ENCODE results near the gene RSRC1.
A peak's percentile ranks its signal among the peaks of the same experiment; 100 is the strongest.
"Not testable (repeated sequence)": the region's sequence is repeated elsewhere in the genome, so short reads cannot be mapped to it uniquely, and the experiment has no call there.

The RSRC1 gene

GRCh38 chr3:158382479-158382878 lies 272.6 kb downstream of the RSRC1 start:
- Mint-ChIP-seq H3K27ac (no peak overlapping the region), H3K27me3 (no peaks in the 10 kb centered on the region), H3K4me1 (ENCODE audit: low read depth) (no peaks in the 10 kb centered on the region), H3K36me3 (peaks cover 17% of the 10 kb centered on the region), H3K9me3 (ENCODE audit: low read depth) (no peaks in the 10 kb centered on the region), H3K4me3 (no peak overlapping the region)

GRCh38 chr3:158384019-158384418 lies 274.1 kb downstream of the RSRC1 start:
- H3K4me3 Mint-ChIP-seq, result no peak overlapping the region
- H3K27ac Mint-ChIP-seq, result no peak overlapping the region
- H3K36me3 Mint-ChIP-seq, result peaks cover 11% of the 10 kb centered on the region
- H3K27me3 Mint-ChIP-seq, result no peaks in the 10 kb centered on the region
- H3K9me3 Mint-ChIP-seq (ENCODE audit: low read depth), result no peaks in the 10 kb centered on the region
- no peaks in the 10 kb centered on the region for H3K4me1 Mint-ChIP-seq (ENCODE audit: low read depth)

- peaks cover 37% of the 10 kb centered on the region for H3K36me3 Mint-ChIP-seq
- H3K27me3 Mint-ChIP-seq, result no peaks in the 10 kb centered on the region
- H3K27ac Mint-ChIP-seq, result no peak overlapping the region
- H3K9me3 Mint-ChIP-seq (ENCODE audit: low read depth), result peaks cover 33% of the 10 kb centered on the region
- H3K4me1 Mint-ChIP-seq (ENCODE audit: low read depth), result no peaks in the 10 kb centered on the region
- no peak overlapping the region for H3K4me3 Mint-ChIP-seq
Observed at GRCh38 chr3:158395421-158395820, 285.5 kb downstream of the RSRC1 start.

- Mint-ChIP-seq H3K4me1 (ENCODE audit: low read depth) (no peaks in the 10 kb centered on the region), H3K27ac (no peak overlapping the region), H3K36me3 (peaks cover 14% of the 10 kb centered on the region), H3K9me3 (ENCODE audit: low read depth) (peaks cover 3% of the 10 kb centered on the region), H3K27me3 (no peaks in the 10 kb centered on the region), H3K4me3 (no peak overlapping the region)
Observed at GRCh38 chr3:158402590-158402989, 292.7 kb downstream of the RSRC1 start.

GRCh38 chr3:158403013-158403412 lies 293.1 kb downstream of the RSRC1 start:
- Mint-ChIP-seq H3K27me3 (no peaks in the 10 kb centered on the region), H3K9me3 (ENCODE audit: low read depth) (no peaks in the 10 kb centered on the region), H3K4me3 (no peak overlapping the region)

GRCh38 chr3:158404131-158404718 lies 294.3 kb downstream of the RSRC1 start:
- no peak overlapping the region for H3K27ac Mint-ChIP-seq
- peaks cover 8% of the 10 kb centered on the region for H3K36me3 Mint-ChIP-seq
- H3K4me1 Mint-ChIP-seq (ENCODE audit: low read depth), result no peaks in the 10 kb centered on the region
- no peak overlapping the region for H3K4me3 Mint-ChIP-seq
- H3K27me3 Mint-ChIP-seq, result no peaks in the 10 kb centered on the region
- no peaks in the 10 kb centered on the region for H3K9me3 Mint-ChIP-seq (ENCODE audit: low read depth)

More at GRCh38 chr3:158403013-158403412, 293.1 kb downstream of the RSRC1 start:
- H3K4me1 Mint-ChIP-seq (ENCODE audit: low read depth), result no peaks in the 10 kb centered on the region
- H3K27ac Mint-ChIP-seq, result no peak overlapping the region
- peaks cover 10% of the 10 kb centered on the region for H3K36me3 Mint-ChIP-seq

DNA sequence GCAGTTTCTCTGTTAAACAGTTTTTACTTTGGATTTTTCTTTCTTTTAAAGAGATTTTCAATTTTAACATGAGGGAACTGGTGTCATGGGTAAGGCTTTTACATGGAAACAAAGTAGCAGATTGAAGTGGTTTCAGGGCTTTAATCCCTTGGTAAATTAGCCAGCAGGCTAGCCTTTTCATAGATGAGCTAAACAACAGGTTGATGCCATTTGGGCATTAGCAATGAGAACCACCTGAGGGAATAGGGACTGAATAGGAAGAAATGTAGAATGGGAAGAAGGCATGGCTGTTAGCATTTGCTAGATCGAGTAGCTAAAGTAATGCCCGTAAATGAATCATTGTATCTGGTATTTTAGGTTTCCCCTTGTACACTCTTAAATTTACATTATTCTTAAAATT lies 295.6 kb downstream of the RSRC1 start:
- Mint-ChIP-seq H3K36me3 (peaks cover 14% of the 10 kb centered on the region), H3K27ac (no peak overlapping the region), H3K4me3 (no peak overlapping the region), H3K9me3 (ENCODE audit: low read depth) (no peaks in the 10 kb centered on the region), H3K27me3 (no peaks in the 10 kb centered on the region), H3K4me1 (ENCODE audit: low read depth) (no peaks in the 10 kb centered on the region)

GRCh38 chr3:158407844-158408517 lies 298.1 kb downstream of the RSRC1 start:
- Mint-ChIP-seq H3K36me3 (peaks cover 21% of the 10 kb centered on the region), H3K27me3 (no peaks in the 10 kb centered on the region), H3K27ac (no peak overlapping the region), H3K4me3 (no peak overlapping the region), H3K9me3 (ENCODE audit: low read depth) (peaks cover 6% of the 10 kb centered on the region), H3K4me1 (ENCODE audit: low read depth) (no peaks in the 10 kb centered on the region)

DNA sequence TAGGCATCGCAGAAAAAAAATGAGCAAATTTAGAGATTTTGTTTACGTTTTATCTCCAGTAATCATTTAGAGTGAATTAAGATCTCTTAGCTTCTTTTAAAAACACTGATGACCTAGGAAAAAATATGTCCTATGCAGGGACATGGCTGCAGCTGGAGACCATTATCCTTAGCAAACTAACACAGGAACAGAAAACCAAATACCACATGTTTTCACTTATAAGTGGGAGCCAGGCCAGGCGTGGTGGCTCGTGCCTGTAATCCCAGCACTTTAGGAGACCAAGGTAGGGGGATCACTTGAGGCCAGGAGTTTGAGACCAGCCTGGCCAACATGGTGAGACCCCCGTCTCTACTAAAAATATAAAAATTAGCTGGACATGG lies 298.6 kb downstream of the RSRC1 start:
- peaks cover 26% of the 10 kb centered on the region for H3K36me3 Mint-ChIP-seq
- not testable (repeated sequence) for H3K27me3 Mint-ChIP-seq; H3K9me3 Mint-ChIP-seq (ENCODE audit: low read depth); H3K4me1 Mint-ChIP-seq (ENCODE audit: low read depth); H3K27ac Mint-ChIP-seq; H3K4me3 Mint-ChIP-seq

- no peak overlapping the region for H3K27ac Mint-ChIP-seq
- H3K27me3 Mint-ChIP-seq, result no peaks in the 10 kb centered on the region
- peaks cover 8% of the 10 kb centered on the region for H3K9me3 Mint-ChIP-seq (ENCODE audit: low read depth)
- peaks cover 6% of the 10 kb centered on the region for H3K4me1 Mint-ChIP-seq (ENCODE audit: low read depth)
- no peak overlapping the region for H3K4me3 Mint-ChIP-seq
- H3K36me3 Mint-ChIP-seq, result peaks cover 27% of the 10 kb centered on the region
Observed at GRCh38 chr3:158418035-158418434, 308.1 kb downstream of the RSRC1 start.

DNA sequence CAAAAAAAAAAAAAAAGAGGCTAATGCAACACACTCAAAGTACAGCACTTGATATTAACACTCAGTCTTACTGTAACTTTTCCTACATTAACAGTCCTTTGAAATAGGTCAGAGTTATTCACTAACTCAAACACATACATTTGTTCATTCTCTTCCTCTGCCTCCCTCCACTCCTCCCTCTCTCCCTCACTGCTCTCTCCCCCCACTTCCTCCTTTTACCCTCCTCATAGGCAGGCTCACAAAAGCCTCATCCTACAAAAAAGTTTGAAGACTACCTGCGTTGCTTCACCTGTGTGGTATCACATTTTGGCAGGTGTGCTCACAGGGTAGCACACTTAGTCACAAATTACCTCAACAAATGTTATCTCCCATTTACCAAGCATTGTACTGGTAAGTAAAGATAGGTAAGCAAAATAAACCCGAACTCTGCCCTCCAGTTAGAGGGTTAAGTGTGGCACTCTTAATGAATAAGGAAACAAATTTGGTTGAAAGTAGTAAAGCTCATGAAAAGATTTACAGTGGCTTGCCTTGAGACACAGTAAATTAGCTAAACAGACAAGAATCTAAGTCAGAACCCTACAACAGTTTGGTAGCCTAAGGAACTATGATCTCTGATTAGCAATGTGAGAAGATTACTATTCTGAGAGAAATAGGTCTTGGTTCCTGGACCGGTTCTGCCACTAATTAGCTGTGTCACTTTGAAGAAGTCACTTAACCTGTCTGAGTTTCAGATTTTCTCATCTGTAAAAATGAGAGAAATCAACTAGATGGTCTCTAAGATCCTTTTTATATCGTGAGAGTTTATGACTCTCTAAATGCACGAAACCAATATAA lies 310.1 kb downstream of the RSRC1 start:
- Mint-ChIP-seq H3K36me3 (peaks cover 18% of the 10 kb centered on the region), H3K4me3 (no peak overlapping the region), H3K27ac (no peak overlapping the region), H3K4me1 (ENCODE audit: low read depth) (peaks cover 6% of the 10 kb centered on the region), H3K9me3 (ENCODE audit: low read depth) (peaks cover 4% of the 10 kb centered on the region), H3K27me3 (no peaks in the 10 kb centered on the region)

GRCh38 chr3:158420654-158421396 lies 310.9 kb downstream of the RSRC1 start:
- H3K27me3 Mint-ChIP-seq, result no peaks in the 10 kb centered on the region
- H3K36me3 Mint-ChIP-seq, result peaks cover 16% of the 10 kb centered on the region
- H3K4me1 Mint-ChIP-seq (ENCODE audit: low read depth), result peaks cover 6% of the 10 kb centered on the region
- peak overlapping the region; percentile 0 for H3K27ac Mint-ChIP-seq
- H3K4me3 Mint-ChIP-seq, result no peak overlapping the region
- peaks cover 4% of the 10 kb centered on the region for H3K9me3 Mint-ChIP-seq (ENCODE audit: low read depth)

- no peaks in the 10 kb centered on the region for H3K9me3 Mint-ChIP-seq (ENCODE audit: low read depth)
- H3K27ac Mint-ChIP-seq, result no peak overlapping the region
- no peaks in the 10 kb centered on the region for H3K4me1 Mint-ChIP-seq (ENCODE audit: low read depth)
- H3K27me3 Mint-ChIP-seq, result no peaks in the 10 kb centered on the region
- H3K36me3 Mint-ChIP-seq, result no peaks in the 10 kb centered on the region
- no peak overlapping the region for H3K4me3 Mint-ChIP-seq
Observed at GRCh38 chr3:158430448-158430847, 320.6 kb downstream of the RSRC1 start.

- no peaks in the 10 kb centered on the region for H3K4me1 Mint-ChIP-seq (ENCODE audit: low read depth)
- H3K9me3 Mint-ChIP-seq (ENCODE audit: low read depth), result no peaks in the 10 kb centered on the region
- no peak overlapping the region for H3K4me3 Mint-ChIP-seq
- no peaks in the 10 kb centered on the region for H3K27me3 Mint-ChIP-seq
- no peak overlapping the region for H3K27ac Mint-ChIP-seq
- H3K36me3 Mint-ChIP-seq, result no peaks in the 10 kb centered on the region
Observed at GRCh38 chr3:158430968-158431367, 321.1 kb downstream of the RSRC1 start.

DNA sequence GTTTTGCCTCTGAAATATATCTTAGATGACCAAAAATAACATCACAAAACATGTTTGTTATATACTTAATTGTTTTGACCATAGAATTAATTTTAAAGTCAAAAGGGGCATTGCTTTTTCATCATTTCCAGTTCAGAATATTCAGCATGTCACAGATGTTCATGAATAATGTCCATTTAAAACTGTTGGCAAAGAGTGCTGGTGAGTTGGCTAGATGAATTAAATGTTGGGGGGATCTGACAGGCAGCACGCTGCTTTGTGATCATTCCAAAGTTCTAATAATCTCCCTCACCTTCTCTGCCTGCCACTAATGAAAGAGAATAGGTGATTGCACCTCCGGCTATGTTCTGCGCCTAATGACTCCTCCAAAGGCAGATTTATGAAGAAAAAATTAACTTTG lies 321.9 kb downstream of the RSRC1 start:
- Mint-ChIP-seq H3K36me3 (no peaks in the 10 kb centered on the region), H3K4me1 (ENCODE audit: low read depth) (no peaks in the 10 kb centered on the region), H3K4me3 (no peak overlapping the region), H3K27me3 (no peaks in the 10 kb centered on the region), H3K9me3 (ENCODE audit: low read depth) (no peaks in the 10 kb centered on the region), H3K27ac (no peak overlapping the region)
